Measurements from ENCODE around the gene WWOX. TPM values are rescaled to one million over a fixed set of nuclear protein-coding genes. Genes with fewer than 3 reads are reported as not detected.
A peak's percentile ranks its signal among the peaks of the same experiment; 100 is the strongest.

WWOX gene
- total and polyA plus RNA-seq, 4 donors: 5.4 to 61.5 (median 18.4) TPM

- no peaks in the 10 kb centered on the region for H3K27me3 ChIP-seq (ENCODE audit: control insufficient read depth in 3 of 3, insufficient read depth in 3 of 3, low read length in 2 of 3)
- no peaks in the 10 kb centered on the region for H3K9me3 ChIP-seq (ENCODE audit: control insufficient read depth in 4 of 4, insufficient read depth in 3 of 4, low read length in 3 of 4)
- H3K4me1 ChIP-seq (ENCODE audit: control insufficient read depth in 5 of 5, insufficient read depth in 5 of 5, low read length in 5 of 5): peaks cover 0 to 20% (median 0%) of the 10 kb centered on the region in 5 donors
- H3K4me3 ChIP-seq: no peak overlapping the region
- no peaks in the 10 kb centered on the region for H3K36me3 ChIP-seq (ENCODE audit: control insufficient read depth in 4 of 4, insufficient read depth in 4 of 4, low read length in 4 of 4)
- ATAC-seq (ENCODE audit: insufficient read depth, low FRiP score): no peak
- DNase-seq: no peak
- 37 to 63% methylated on average over 4 of the region's 4 CpGs for WGBS, 2 donors
- no peak overlapping the region for H3K9ac ChIP-seq (ENCODE audit: insufficient read depth in 1 of 2, low read length in 2 of 2)
- no peak overlapping the region for H3K27ac ChIP-seq (ENCODE audit: low read depth in 1 of 2, low read length in 1 of 2)
- TF ChIP-seq CTCF (IDR thresholded peaks at IDR 0.05; ENCODE audit: control extremely low read depth, extremely low read depth): no peak
These were observed 361.6 kb downstream of the WWOX start for GRCh38 chr16:78461087-78461486.

GRCh38 chr16:78461496-78462287 is 362.2 kb downstream of the WWOX start:
- TF ChIP-seq CTCF (IDR thresholded peaks at IDR 0.05; ENCODE audit: control extremely low read depth, extremely low read depth): no peak
- ATAC-seq (ENCODE audit: insufficient read depth, low FRiP score) (no peak), DNase-seq (peak in 2 of 3 donors; percentile 62 to 81)
- Histone ChIP-seq H3K27me3 (ENCODE audit: control insufficient read depth in 3 of 3, insufficient read depth in 3 of 3, low read length in 2 of 3) (no peaks in the 10 kb centered on the region), H3K4me3 (no peak overlapping the region), H3K9ac (ENCODE audit: insufficient read depth in 1 of 2, low read length in 2 of 2) (peak overlapping the region in 1 of 2 donors; percentile 43), H3K4me1 (ENCODE audit: control insufficient read depth in 5 of 5, insufficient read depth in 5 of 5, low read length in 5 of 5) (peaks cover 0 to 20% (median 0%) of the 10 kb centered on the region in 5 donors), H3K9me3 (ENCODE audit: control insufficient read depth in 4 of 4, insufficient read depth in 3 of 4, low read length in 3 of 4) (no peaks in the 10 kb centered on the region), H3K27ac (ENCODE audit: low read depth in 1 of 2, low read length in 1 of 2) (no peak overlapping the region), H3K36me3 (ENCODE audit: control insufficient read depth in 4 of 4, insufficient read depth in 4 of 4, low read length in 4 of 4) (no peaks in the 10 kb centered on the region)
- WGBS, 2 donors: 39 to 56% methylated on average over 9 of the region's 9 CpGs

GRCh38 chr16:78462288-78463208 is 363.1 kb downstream of the WWOX start:
- TF ChIP-seq CTCF (IDR thresholded peaks at IDR 0.05; ENCODE audit: control extremely low read depth, extremely low read depth): no peak
- Histone ChIP-seq H3K27me3 (ENCODE audit: control insufficient read depth in 3 of 3, insufficient read depth in 3 of 3, low read length in 2 of 3) (no peaks in the 10 kb centered on the region), H3K36me3 (ENCODE audit: control insufficient read depth in 4 of 4, insufficient read depth in 4 of 4, low read length in 4 of 4) (no peaks in the 10 kb centered on the region), H3K9ac (ENCODE audit: insufficient read depth in 1 of 2, low read length in 2 of 2) (peak overlapping the region in 1 of 2 donors; percentile 43), H3K27ac (ENCODE audit: low read depth in 1 of 2, low read length in 1 of 2) (no peak overlapping the region), H3K4me3 (no peak overlapping the region), H3K9me3 (ENCODE audit: control insufficient read depth in 4 of 4, insufficient read depth in 3 of 4, low read length in 3 of 4) (no peaks in the 10 kb centered on the region), H3K4me1 (ENCODE audit: control insufficient read depth in 5 of 5, insufficient read depth in 5 of 5, low read length in 5 of 5) (peaks cover 0 to 20% (median 0%) of the 10 kb centered on the region in 5 donors)
- no peak for DNase-seq
- 79% methylated on average over 24 of the region's 24 CpGs for WGBS, 2 donors
- no peak for ATAC-seq (ENCODE audit: insufficient read depth, low FRiP score)
